GM18870 (cell line): Measurements from ENCODE around the gene SAC3D1.
"Not testable (repeated sequence)": the region's sequence is repeated elsewhere in the genome, so short reads cannot be mapped to it uniquely, and the experiment has no call there.

ENCODE experiments used
- ATAC-seq: cut with Tn5 transposase; IDR thresholded peaks from one replicate; pipeline ENCODE4 v1.9.1; 2021; ENCODE audit warnings: moderate library complexity; ENCODE audit not compliant: unreplicated experiment

Gene SAC3D1

DNA sequence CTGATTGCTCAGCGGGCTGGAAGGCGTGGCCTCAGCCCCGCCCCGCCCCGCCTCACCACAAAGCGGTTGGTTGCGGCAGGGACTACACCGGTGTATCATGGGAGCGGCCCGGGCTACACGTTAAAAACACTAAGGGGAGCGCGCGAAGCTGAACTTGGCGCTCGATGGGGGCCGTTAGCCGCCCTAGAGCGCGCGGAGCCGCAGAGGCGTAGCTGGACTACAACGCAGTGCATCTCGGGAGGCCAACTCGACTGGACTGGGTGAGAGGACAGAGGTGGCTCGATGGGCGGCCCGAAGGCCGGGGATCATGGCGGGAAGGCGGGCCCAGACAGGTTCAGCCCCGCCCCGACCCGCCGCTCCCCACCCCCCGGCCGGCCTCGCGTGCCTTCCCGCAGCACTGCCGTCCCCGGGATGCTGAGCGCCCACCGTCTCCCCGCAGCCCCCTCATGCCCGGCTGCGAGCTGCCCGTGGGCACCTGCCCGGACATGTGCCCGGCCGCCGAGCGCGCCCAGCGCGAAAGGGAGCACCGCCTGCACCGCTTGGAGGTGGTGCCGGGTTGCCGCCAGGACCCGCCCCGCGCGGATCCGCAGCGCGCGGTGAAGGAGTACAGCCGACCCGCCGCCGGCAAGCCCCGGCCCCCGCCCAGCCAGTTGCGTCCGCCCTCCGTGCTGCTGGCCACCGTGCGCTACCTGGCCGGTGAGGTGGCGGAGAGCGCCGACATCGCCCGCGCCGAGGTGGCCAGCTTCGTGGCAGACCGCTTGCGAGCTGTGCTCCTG, at the start of gene SAC3D1:
TSS of gene SAC3D1 (plus strand) at position 364 of the 776 bp plus-strand sequence. CDS start at position 447, 83 bp downstream.
- peak; percentile 67 for ATAC-seq

DNA sequence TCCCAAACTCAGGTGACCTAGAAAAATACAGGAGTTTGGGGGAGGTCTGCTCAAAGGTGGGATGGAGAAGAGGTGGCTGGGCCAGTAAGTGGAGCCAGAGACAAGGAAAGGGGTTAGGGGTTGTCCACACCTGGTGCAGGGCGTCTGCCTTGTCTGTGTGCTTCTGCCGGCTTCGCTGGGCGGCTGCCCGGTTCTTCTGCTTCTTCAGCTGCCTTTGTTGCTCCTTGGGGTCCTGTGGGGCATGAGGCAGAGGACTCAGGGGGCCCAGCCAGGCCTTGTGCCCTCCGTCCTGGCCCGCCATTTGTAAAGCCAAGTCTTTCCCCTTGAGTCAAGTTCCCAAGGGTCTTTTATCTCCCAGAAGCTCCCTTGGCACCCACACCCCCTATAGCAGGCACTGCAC, 46.7 kb upstream of the SAC3D1 start:
- no peak for ATAC-seq

DNA sequence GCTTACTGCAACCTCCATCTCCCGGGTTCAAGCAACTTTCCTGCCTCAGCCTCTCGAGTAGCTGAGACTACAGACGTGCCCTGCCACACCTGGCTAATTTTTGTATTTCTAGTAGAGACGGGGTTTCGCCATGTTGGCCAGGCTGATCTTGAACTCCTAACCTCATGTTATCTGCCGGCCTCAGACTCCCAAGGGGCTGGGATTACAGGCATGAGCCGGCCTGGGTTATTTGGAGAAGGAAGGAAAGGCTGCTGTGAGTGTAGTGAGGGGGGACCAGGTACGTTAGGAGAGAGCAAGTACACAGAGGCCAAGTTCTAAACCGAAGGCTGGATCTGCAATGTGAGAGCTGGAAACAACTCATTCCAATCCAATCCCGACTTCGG, 44.7 kb upstream of the SAC3D1 start:
- ATAC-seq, result no peak

DNA sequence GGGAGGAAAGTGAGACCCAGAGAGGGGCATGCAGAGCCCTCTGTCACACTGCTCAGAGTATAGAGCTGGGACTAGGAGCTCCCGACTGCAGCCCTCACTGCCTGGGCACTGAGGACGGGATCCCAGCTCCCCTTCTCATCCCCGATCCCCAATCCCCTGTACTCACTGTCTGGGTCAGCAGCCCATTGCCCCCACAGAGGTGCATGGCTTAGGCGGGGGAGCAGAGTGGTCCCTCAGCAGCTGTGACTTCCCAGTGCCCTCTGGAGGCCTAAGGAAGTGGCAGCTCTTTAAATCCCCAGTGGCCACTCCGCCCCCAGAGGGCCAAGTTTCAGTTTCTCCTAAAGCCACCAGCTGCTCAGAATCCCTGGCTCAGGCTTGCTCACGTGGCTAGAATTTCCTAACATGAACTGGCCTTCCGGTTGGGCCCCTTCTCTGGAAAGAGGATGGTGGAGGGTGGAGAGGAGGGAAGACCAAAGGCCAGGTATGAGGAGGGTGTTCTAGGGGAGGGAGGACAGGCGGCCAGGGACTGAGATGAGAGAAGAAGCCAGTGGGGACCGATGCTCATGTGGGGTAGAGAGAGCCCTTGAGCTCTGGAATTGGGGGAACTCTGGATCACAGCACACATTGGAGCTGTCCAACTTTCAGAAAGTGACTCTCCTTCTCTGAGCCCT, 44.2 kb upstream of the SAC3D1 start, which contains the start of gene BATF2:
TSS of gene BATF2 (minus strand) at position 262 of the 671 bp plus-strand sequence. CDS start at position 205, 57 bp downstream.
- ATAC-seq, result no peak

DNA sequence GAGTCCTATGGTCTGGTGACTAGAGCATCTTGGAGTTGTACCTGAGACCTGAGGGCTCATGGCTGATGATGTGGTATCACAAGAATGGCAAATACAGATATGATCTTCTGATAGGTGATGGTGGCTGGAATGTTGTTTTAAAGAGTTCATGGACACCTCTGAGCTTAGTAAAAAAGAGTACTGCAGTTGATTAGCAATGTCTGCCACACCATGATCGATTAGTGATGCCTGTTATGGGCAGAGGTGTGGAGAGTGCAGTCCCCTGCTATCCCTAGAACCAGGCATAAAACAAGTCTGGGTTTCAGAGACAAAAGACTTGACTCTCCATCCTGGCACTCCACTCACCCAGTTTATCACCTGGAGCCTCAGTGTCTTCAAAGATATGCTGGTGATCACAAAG, 42.9 kb upstream of the SAC3D1 start:
- no peak for ATAC-seq

DNA sequence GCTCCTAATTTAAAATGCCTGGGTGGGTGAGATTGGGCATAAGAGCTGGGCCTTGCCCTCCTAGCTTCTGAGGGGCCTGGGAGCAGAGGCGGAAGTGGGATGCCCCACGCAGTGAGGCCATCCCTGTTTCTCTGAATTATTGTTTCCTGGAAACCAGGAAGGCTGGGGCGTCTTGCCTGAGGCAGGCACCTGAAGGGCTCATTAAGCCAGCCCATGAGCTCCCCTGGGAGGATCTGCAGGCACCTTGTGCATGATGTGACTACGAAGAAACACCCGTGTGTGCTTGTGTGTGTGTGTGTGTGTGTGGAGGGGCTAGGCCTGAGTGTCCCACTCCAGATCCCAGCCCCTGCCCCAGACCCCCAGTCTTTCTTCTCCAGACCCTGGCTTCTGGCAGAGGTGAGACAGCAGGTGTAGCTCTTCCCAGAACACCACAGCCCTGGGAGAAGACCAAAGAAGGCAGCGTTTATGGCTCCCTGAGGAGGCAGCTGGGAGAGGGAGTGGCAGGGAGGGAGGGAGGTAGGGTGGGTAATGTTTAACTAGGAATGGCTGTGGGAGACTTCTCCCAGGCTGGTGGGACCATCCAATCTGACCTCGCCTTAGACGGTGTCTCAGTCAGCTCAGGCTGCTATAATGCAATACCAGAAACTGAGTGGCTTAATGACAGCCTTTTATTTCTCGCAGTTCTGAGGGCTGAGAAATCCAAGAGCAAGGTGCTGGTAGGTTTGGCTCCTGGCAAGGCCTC, 42.1 kb upstream of the SAC3D1 start:
- no peak for ATAC-seq

DNA sequence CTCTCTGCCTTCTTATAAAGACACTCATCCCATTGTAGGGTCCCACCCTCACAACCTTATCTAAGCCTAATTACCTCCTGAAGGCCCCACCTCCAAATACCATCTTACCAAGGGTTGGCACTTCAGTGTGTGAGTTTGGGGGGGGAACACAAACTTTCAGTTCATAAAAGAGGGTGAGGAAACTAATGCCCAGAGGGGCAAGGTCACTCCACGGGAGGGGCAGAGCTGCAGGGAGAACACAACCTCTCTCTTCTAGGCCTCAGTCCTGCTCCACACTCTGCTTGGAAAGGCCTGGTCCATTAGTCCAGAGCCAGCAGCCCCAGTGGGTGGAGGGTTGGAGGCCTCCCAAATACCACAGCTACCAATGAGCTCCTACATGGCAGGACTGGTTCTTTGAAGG, 41.5 kb upstream of the SAC3D1 start:
- no peak for ATAC-seq

DNA sequence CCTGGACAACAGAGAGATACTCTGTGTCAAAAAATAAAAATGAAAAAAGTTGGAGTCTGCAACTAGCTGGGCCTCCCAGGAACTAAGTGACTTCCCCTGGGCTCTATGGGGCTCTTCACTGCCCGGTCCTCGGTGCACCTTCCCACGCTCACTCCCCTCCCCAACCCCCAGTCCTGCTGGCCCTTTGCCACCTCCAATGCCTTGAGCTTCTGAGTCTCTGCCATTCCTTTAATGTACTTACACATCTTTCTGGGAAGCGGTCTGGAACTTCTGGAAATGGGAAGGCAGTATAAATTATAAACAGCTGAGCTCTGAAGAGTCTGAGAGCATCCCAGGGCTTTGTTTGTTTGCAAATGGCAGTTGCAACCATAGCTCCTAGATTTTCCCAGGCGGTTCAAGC, 38.3 kb upstream of the SAC3D1 start:
- no peak for ATAC-seq

DNA sequence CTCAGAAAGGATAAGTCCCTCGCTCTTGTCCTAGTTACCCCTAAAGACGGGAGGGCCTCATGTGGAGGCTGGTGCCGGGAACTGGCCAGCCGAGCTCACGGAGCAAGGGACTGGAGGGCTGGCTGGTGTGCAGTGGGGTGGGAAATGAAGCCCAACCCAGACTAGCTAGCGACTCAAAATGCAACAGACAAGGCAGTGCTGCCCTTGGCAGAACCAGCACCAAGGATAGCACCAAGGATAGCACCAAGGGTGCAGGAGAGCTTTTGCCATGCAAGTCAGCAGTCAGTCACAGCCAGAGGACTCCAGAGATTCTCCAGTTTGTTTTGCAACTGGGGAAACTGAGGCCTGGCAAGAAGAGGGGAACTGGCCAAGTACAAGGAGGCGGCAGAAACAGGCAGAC, 37.7 kb upstream of the SAC3D1 start:
- no peak for ATAC-seq

DNA sequence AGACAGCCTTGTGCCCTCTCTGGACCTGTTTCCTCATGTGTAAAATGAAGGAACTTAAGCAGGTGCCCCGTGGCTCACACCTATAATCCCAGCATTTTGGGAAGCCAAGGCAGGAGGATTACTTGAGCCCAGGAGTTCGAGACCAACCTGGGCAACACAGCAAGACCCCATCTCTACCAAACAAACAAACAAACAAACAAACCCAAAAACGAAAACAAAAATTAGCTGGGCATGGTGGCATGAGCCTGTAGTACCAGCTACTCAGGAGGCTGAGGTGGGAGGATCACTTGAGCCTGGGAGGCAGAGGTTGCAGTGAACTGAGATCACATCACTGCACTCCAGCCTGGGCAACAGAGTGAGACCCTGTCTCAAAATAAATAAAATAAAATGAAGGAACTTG, 37.0 kb upstream of the SAC3D1 start:
- not testable (repeated sequence) for ATAC-seq

DNA sequence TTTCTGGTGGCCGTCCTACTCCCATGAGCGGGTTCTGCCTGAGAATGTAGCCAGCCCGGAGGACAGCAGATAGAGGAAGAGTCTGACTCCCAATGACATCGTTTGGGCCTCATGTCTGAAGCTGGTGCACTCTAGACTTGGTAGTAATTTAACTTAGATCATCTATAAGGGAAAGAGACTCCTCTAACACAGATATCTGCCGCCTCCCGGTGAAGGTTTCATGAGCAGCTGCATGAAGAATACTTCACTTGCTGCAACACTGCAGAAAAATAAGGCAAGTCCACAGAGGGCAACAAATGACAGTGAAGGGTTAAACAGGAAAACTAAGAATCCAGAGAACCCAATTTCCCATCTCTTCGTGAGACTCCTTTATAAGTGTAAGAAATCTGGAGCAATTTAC, 33.0 kb upstream of the SAC3D1 start:
- no peak for ATAC-seq

DNA sequence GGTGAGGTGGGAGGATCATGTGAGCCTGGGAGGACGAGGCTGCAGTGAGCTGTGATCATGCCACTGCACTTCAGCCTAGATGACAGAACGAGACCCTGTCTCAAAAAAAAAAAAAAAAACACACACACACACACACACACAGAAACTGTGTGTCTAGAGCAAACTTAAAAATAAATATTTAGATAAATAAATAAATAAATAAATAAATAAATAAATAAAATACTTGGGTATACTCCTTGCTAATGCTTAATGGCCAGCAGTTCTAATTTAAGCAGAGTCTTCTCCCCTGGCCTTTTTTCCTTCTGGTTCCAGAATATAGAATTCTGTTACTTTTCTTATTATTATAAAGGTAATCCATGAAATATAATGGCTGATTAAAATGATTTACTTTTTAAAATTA, 32.1 kb upstream of the SAC3D1 start:
- ATAC-seq, result no peak

DNA sequence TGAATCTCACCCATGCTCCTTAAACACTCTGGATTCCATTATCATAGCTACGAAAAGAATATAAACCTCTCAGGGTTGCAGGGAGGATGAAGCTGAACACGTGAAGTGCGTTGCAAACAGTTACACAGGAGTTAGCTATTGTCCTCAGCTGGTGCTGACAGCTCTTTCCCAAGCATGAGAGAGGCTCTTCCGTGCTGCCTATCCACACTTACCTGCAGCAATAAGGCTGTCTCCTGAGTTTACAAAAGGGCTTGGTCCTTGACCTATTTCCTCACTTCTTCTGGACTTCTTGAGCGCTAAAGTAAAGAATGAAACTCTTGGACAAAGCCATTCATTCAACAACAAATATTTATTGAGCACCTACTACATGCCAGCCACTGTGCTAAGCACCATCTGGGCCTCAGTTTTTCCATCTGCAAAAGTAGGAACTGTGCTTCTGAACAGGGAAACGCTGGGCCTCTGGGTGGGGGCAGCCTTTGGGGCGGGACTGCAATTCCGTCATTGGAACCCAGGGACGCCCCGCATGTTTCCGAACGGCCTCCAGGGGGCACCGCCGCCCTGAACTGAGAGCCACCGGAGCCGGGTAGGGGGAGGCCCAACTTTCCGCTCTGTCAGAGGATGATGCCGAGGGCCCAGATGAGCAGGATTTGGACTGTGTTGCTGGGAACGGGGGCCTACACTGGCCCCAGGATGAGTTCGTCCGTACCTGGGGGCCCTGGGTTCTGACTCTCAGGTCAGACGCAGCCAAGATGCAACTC, 27.7 kb upstream of the SAC3D1 start:
- ATAC-seq, result peak; percentile 67

DNA sequence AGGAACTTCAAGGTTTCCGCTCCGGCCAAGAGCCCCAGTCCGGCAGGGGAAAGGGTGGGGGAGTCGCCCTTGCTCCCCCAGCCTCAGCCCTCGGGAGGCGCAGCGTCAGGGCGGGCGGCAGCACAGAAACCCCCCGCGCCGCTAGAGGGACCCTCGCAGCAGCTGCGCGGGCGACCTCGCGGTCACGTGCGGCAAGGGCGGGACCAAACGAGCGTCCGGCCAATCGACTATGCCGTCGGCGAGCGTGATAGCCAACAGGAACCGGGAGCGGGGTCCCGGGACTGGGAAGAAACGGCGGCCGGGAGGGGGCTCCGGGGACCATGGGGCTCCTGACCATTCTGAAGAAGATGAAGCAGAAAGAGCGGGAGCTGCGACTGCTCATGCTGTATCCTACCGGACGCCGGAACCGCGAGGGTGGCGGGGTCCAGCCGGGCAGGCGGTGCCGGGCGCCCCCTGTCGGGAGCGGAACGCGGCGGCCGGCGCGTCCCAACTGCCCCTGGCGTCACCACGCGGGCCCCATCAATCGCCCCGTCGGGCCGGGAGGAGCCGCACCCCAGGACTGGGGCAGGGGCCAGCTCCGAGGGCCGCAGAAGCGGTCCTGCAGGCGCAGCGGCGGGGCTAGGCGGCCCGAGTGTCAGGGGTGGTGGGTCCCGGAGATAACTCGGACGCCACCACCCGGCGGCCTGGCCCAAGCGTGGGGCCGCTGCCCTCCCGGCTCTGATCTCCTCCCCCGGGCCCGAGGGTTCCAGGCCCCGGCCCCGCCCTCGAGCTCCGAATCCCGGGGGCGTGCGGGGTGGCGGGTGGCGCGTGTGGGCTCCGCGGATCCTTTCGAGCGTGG, 26.9 kb upstream of the SAC3D1 start, which contains the start of gene ARL2:
TSS of gene ARL2 (plus strand) at position 273 of the 838 bp plus-strand sequence. CDS start at position 321, 48 bp downstream.
- peak; percentile 64 for ATAC-seq

DNA sequence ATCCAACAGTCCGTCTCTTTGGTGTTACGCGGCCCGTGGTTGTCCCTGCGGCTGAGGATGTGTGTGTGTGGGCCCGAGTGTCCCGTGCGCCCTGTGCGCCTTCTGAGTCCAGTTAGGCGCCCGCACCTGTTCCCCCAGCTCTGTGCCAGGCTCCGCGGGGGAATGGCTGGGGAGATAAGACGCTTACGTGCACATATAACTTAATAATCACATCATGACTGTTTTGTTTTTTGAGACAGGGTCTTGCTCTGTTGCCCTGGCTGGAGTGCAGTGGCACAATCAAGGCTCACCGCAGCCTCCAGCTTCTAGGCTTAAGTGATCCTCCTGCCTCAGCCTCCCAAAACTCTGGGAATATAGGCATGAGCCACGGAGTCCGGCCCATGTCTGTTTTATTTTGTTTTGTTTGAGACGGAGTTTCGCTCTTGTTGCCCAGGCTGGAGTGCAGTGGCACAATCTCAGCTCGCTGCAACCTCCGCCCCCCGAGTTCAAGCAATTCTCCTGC, 26.2 kb upstream of the SAC3D1 start:
- no peak for ATAC-seq

DNA sequence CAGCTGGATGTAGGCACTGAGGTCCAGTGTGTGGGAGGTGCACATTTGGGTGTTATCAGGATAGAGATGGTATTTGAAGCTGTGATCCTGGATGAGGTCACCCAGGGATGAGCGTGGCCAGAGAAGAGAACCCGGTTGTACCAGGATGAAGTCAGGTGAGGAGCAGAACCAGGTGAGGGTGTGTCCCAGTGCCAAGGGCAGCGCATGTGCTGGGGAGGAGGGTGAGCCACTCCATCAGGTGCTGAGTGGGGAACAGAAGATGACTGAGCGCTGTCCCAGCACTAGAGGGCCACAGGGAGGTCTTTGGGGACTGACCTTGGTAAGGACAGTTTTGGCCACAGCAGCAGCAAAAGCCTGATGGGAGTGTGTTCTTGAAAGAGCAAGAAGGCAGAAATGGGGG, 24.3 kb upstream of the SAC3D1 start:
- no peak for ATAC-seq

DNA sequence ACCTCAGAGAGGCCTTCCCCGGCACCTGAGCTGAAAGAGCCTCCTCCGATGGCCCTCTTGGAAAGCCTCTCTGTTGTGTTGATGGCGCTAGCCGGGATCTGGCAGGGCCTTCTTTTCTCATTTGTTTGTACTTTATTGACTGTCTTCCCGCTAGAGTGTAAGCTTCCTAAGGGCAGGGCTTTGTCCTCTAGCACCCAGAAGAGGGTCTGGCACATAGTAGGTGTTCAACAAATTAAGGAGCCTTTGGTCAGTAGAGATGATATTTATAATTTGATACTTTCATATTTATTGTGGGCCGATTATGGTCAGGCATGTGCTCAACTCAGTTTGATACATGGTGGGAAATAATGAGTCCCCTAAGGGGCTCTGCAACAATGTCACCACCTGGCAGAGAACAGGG, 23.1 kb upstream of the SAC3D1 start:
- ATAC-seq, result no peak

DNA sequence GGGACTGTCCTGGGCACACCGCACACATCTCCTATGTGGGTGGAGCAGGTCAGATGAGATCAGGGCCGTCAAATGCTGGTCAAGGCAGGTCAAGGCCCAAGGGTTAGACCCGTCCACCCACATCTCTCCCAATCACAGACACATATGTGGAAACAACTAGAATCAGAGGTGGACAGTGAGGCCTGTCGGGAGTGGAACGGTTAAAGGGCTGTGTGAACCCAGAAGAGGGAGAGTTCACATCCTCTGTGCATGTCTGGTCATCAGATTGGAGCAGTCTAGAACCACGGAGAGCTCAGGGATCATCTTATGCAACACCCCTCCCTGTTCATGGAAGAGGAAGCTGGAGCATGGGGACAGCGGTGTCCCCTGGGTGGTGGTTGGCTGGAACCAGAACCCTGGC, 21.2 kb upstream of the SAC3D1 start:
- no peak for ATAC-seq

DNA sequence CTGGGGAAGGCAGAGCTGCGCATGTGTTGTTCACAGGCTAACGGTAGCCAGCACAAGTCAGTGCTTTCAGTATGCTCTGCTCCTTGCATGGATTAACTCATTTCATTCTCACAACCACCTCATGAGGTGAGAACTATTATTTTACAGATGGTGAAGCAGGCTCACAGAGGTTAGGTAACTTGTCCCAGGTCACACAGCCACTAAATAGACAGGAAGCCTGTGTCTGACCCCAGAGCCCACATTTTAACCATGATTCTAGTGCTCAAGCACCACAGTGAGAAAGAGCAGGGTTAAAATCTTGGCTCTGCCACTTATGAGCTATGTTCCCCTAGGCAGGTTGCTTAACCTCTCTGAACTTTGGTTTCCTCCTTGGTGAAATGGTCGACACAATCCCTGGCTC, 20.0 kb upstream of the SAC3D1 start:
- no peak for ATAC-seq

DNA sequence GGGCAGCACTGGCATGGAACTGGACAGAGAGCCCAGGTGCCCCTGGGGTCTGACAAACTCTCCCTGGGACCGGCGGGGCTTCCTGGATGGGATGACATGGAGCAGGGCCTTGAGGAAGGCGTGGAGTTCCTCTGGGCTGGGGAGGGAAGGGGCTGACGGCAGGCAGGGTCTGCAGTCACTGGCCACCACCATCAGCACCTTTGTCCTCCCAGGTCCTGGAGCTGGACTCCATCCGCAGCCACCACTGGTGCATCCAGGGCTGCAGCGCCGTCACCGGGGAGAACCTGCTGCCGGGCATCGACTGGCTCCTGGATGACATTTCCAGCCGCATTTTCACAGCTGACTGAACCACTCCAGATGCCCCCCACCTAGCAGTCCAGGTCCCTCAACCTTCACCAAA, 19.5 kb upstream of the SAC3D1 start:
- ATAC-seq, result no peak
